Naive thymus-derived CD8-positive, alpha-beta T cell (primary cell): Measurements from ENCODE around the gene IQSEC1. TPM values are rescaled to one million over a fixed set of nuclear protein-coding genes. Genes with fewer than 3 reads are reported as not detected.

ENCODE experiments used
- ATAC-seq, 2 donors: fragments of 150-1000 bp; cut with Tn5 transposase in 1 of 2; sonication (Bioruptor Pico), chemical (Tn5 transposase) in 1 of 2; 1 replicate in 1 of 2; 2 replicates in 1 of 2; pipeline ENCODE4 v1.10.0; 2021; ENCODE audit warnings: mild to moderate bottlenecking in 2 of 2, moderate library complexity in 2 of 2
- POLR2A ChIA-PET: fragments of 350-600 bp; sonication (Branson Sonifier 250); formaldehyde crosslinking; loops from one replicate; lab custom pipeline; 2021; ENCODE audit warnings: antibody characterized with exemption; lab: Charles Lee
- DNase-seq, 10 donors: peaks; one replicate each; pipeline versions ENCODE4 v3.0.0 to v3.0.0-alpha.2; 2020 to 2022
- H3K27ac Mint-ChIP-seq, 10 donors: one replicate each; pipeline ENCODE4 v1.8.0; 2020 to 2022; ENCODE audit warnings: mild to moderate bottlenecking in 10 of 10, mixed read lengths in 10 of 10, moderate library complexity in 4 of 10, inconsistent platforms in 1 of 10
- H3K27me3 Mint-ChIP-seq, 5 donors: one replicate each; pipeline ENCODE4 v1.8.0; 2021 to 2022; ENCODE audit warnings: mixed read lengths in 5 of 5
- H3K36me3 Mint-ChIP-seq, 3 donors: one replicate each; pipeline ENCODE4 v1.8.0; 2020 to 2022; ENCODE audit warnings: mixed read lengths in 3 of 3, mild to moderate bottlenecking in 2 of 3, inconsistent platforms in 1 of 3
- H3K4me1 Mint-ChIP-seq, 4 donors: one replicate each; pipeline ENCODE4 v1.8.0; 2021 to 2022; ENCODE audit warnings: mixed read lengths in 4 of 4
- H3K4me3 Mint-ChIP-seq, 10 donors: one replicate each; pipeline ENCODE4 v1.8.0; 2020 to 2022; ENCODE audit warnings: mild to moderate bottlenecking in 10 of 10, mixed read lengths in 10 of 10, moderate library complexity in 6 of 10, inconsistent platforms in 1 of 10
- H3K9me3 Mint-ChIP-seq, 9 donors: one replicate each; pipeline ENCODE4 v1.8.0; 2020 to 2022; ENCODE audit warnings: mixed read lengths in 9 of 9, mild to moderate bottlenecking in 3 of 9, inconsistent platforms in 1 of 9, moderate library complexity in 1 of 9
- polyA plus RNA-seq, 3 donors: library from polyadenylated mRNA; unstranded; fragments of 300-500 nt; fragmentation: Illumina TruSeq; gene quantifications; one replicate each; pipeline ENCODE4 v1.2.3, GENCODE V29; 2021
- total RNA-seq, 8 experiments: library from RNA in 2 of 8; stranded (reverse) in 2 of 8; gene quantifications; one replicate each; pipeline ENCODE4 v1.2.3 and lab custom pipeline; 2021 to 2026

Gene IQSEC1
- total and polyA plus RNA-seq, 5 experiments from 2014 or later = 13.7 to 47.7 (median 23.7) TPM

DNA sequence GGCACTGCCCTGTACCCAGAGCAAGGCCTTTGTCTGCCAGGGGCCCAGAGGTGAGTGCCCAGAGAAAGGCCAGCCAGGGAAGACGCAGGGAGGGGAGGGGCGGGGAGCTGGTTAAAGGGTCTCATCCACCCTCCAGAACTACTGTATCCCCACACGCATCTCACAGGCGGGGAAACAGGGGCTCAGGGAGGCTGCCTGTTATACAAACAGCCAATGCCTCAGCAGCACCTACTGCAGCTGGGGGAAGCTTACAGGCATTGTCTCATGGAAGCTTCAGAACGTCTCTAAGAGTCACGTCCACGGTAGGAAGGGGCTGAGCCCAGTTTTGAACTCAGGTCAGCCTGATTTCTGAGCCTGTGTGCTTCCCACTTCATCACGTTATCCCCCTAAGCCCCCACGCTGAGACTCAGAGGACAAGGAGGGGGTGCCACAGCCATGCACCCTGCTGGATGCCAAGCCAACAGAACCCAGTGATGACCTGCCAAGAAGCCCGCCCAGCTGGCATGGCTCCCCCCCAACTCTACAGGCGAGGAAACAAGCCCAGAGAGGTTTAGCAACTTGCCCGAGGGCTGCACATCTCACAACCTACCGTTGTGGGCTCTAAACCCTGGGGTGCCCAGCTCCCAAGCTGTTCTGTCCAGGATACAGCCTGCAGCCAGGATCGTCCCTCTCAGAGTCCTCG, 54.5 kb downstream of the IQSEC1 start:
- ATAC-seq (no peak), DNase-seq (peak in 1 of 10 donors; percentile 51)
- peak overlapping the region in 9 of 10 donors; percentile 28 to 99 (median 75) for H3K27ac Mint-ChIP-seq
- no peaks in the 10 kb centered on the region for H3K27me3 Mint-ChIP-seq
- peaks cover 24 to 57% (median 37%) of the 10 kb centered on the region in 4 donors for H3K4me1 Mint-ChIP-seq
- POLR2A ChIA-PET = interaction anchor here (2.5 kb wide), 1 partner anchor 9 kb away, joined by 8 read pairs; no protein-coding TSS in a partner anchor
- no peaks in the 10 kb centered on the region for H3K36me3 Mint-ChIP-seq
- H3K4me3 Mint-ChIP-seq = no peak overlapping the region
- H3K9me3 Mint-ChIP-seq = no peaks in the 10 kb centered on the region

DNA sequence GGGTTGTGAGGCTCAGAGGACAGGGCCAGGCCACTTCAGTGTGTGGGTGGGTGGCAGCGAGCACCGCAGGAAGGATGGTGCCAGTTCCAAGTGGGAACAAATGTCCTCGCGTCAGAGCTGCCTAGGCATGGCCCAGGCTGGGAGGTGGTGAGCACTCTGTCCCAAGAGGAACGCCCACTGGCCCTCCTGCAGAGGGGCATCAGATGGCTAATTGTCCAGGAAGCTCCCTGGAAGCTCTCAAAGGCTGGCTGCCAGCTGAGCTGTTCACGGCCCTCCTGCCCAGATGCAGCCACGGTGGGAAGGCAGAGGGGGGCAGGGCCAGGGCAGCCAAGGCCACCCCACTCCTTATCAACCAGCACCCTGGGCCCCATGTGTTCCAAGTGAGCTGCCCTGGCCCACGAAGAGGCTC, 55.2 kb downstream of the IQSEC1 start:
- DNase-seq = peak in 1 of 10 donors; percentile 61
- Mint-ChIP-seq H3K27me3 (no peaks in the 10 kb centered on the region), H3K27ac (peak overlapping the region; percentile 28 to 99 (median 82)), H3K9me3 (no peaks in the 10 kb centered on the region), H3K4me1 (peaks cover 29 to 60% (median 44%) of the 10 kb centered on the region in 4 donors), H3K36me3 (no peaks in the 10 kb centered on the region), H3K4me3 (no peak overlapping the region)
- POLR2A ChIA-PET = interaction anchor here (2.5 kb wide), 1 partner anchor 9 kb away, joined by 8 read pairs; no protein-coding TSS in a partner anchor
- ATAC-seq = no peak

DNA sequence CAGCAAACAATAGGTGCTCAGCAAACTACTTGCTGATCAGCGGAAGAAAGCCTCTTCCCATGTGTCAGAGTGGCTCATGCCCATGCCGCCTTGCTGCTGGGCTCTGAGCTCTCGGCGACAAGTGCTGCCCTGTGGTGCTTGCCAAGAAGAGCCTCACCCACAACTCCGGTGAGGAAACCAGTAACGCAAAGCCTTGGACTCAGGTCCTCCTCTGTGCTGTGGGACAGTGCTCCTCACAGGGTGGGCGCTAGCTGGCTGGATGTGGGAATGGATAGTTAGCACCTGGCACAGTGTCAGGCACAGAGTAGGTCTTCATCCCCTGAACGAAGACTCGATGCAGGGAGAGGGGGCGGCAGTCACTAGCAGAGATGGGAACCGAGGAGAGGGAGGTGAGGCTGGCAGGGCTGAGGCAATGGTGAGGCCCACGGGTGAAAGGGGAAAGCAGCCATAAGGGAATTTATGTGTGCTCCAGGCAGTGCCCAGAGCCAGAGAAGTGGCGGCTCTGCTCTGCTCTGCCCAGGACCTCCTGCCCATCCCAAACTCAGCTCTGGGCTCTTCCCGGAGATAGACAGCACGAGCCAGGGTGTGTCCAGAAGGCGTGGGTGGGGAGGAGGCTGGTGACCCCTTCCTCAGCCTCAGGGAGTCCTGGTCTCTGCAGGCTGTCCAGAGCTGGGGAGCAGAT, 55.7 kb downstream of the IQSEC1 start:
- no peaks in the 10 kb centered on the region for H3K9me3 Mint-ChIP-seq
- no peak for ATAC-seq
- POLR2A ChIA-PET = no interaction called here
- H3K36me3 Mint-ChIP-seq = no peaks in the 10 kb centered on the region
- peaks cover 31 to 61% (median 48%) of the 10 kb centered on the region in 4 donors for H3K4me1 Mint-ChIP-seq
- H3K27me3 Mint-ChIP-seq = no peaks in the 10 kb centered on the region
- peak overlapping the region; percentile 80 to 98 (median 90) for H3K4me3 Mint-ChIP-seq
- peak overlapping the region; percentile 95 to 99 (median 99) for H3K27ac Mint-ChIP-seq
- DNase-seq = no peak

DNA sequence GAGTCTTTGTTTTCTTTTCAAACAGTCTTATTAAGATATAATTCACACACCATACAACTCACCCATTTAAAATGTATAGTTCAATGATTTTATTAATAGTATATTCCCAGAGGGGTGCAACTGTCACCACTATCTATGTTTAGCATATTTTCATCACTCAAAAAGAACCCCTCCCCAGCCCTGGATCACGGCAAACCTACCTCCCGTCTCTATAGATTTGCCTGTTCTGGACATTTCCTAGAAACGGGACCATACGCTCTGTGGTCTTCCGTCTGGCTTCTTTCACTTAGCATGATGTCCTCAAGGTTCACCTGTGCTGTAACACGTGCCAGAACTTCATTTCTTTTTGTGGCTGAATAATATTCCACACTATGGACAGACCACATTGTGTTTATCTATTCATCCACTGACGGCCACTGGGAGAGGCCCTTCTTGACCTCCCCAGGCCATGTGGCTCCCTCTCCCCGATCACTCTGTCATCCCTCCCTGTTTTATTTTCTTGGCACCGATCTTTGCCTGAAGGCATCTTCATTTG, 56.4 kb downstream of the IQSEC1 start:
- Mint-ChIP-seq H3K4me1 (peaks cover 38 to 68% (median 55%) of the 10 kb centered on the region in 4 donors), H3K27me3 (no peaks in the 10 kb centered on the region), H3K36me3 (peaks cover 0 to 2% (median 0%) of the 10 kb centered on the region in 3 donors), H3K9me3 (no peaks in the 10 kb centered on the region), H3K27ac (peak overlapping the region; percentile 95 to 99 (median 99)), H3K4me3 (peak overlapping the region; percentile 80 to 98 (median 90))
- DNase-seq (no peak), ATAC-seq (no peak)
- POLR2A ChIA-PET = interaction anchor here (0.6 kb wide), 1 partner anchor 868 kb away, joined by 3 read pairs; no protein-coding TSS in a partner anchor

DNA sequence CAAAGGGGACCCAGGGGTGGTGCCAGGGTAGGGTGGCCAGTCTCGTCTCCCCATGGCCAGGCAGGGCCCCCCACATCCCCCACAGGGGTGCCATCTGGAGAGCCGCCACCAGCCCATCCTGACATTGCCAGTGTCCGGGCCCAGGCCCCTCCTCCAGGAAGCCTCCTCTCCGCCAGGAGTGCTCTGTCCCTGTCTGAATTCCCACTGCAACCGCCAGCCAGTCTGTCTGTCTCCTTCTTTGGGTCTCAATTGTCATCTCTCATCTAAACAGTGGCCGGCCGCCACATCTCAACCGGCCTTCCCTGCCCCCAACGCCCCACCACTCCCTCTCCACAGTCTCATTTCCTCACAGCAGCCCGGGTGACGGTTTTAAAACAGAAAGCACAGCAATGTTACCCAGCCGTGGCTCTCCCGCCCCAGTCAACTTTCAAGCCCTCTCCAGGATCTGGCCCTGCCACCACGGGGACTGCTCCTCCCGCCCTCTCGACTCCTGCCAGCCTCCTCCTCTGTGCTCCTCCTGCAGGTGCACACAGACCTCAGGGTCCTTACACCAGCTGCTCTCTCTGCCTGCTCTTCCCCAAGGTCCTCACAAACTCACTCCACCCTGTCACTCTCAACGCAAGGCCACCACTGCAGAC, 57.0 kb downstream of the IQSEC1 start:
- Mint-ChIP-seq H3K4me3 (peak overlapping the region; percentile 80 to 98 (median 90)), H3K27me3 (no peaks in the 10 kb centered on the region), H3K27ac (peak overlapping the region; percentile 95 to 99 (median 99)), H3K36me3 (peaks cover 0 to 2% (median 0%) of the 10 kb centered on the region in 3 donors), H3K9me3 (no peaks in the 10 kb centered on the region), H3K4me1 (peaks cover 42 to 74% (median 61%) of the 10 kb centered on the region in 4 donors)
- POLR2A ChIA-PET = interaction anchor here (0.6 to 2.3 kb wide), 7 partner anchors 10 to 869 kb away, joined by 3 to 9 read pairs (median 4); partner anchors contain the start of gene RAF1
- ATAC-seq (peak; percentile 20 to 37), DNase-seq (peak; percentile 26 to 75 (median 50))

DNA sequence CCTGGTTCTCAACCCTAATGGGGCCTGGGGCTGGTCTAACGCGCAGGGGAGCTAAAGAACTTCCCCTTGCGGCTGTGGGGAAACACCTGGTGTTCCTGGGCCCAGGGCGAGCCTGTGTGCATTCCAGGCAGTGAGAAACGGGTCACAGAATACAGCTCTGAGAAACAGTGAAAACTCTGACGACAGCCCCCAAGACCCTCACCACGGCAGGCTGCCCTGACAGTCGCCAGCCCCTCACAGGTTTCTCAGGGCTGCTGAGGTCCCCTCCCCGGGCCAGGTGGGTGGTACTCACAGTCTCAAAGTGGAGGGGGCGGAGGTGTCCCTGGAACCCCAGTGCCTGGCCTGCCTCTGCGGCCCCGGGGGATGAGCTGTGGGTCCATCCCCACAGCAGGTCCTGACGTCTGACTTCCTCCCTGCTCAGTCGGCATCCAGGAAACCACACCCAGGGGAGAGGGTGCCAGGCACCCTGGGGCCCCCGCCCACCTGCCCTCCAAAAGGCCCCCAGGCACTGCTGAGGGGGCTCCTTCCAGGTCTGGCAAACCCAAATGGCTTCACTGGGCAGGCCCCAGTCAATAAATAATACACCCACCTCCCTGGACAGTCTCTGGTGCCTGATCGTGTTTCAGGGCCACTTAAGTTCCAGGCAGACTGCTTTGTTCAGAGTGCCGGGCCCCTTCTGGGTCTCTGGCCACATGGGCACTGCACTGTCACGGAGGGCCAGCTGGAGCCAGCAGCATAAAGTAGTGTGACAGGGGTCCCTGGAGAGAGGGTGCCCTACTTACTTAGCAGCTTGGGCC, 57.7 kb downstream of the IQSEC1 start:
- peaks cover 45 to 77% (median 67%) of the 10 kb centered on the region in 4 donors for H3K4me1 Mint-ChIP-seq
- peak overlapping the region; percentile 95 to 99 (median 99) for H3K27ac Mint-ChIP-seq
- H3K4me3 Mint-ChIP-seq = peak overlapping the region; percentile 80 to 98 (median 90)
- H3K36me3 Mint-ChIP-seq = peaks cover 0 to 5% (median 0%) of the 10 kb centered on the region in 3 donors
- peak; percentile 30 to 77 (median 60) for DNase-seq
- peak; percentile 44 to 57 for ATAC-seq
- POLR2A ChIA-PET = interaction anchor here (0.6 to 2.4 kb wide), 9 partner anchors 10 to 1867 kb away, joined by 3 to 17 read pairs (median 4); partner anchors contain the start of gene RAF1
- no peaks in the 10 kb centered on the region for H3K9me3 Mint-ChIP-seq
- H3K27me3 Mint-ChIP-seq = no peaks in the 10 kb centered on the region

DNA sequence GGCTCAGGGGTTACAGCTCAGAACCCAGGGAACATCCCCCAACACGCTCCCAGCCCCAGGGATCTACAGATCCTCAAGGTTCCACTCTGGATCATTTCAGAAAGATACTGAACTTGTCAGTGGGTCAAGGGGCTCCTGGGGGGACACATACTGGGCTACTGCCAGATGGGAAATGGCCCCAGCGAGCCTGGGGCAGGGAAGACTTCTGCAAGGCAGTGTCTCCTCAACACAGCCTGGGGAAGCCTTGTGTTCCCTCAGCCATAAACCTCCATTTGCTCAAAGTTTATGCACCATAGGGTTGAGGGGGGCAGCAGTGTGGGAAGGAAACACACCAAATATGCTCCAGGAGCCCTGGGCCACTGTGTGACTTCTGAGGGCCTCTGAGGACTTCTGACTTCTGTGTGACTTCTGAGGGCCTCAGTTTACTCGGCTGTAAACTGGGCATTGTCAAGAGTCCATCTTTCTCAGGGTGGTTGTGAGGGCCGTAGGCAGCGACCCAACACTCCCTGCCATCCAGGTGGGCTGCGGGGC, 58.4 kb downstream of the IQSEC1 start:
- H3K36me3 Mint-ChIP-seq = peaks cover 0 to 5% (median 0%) of the 10 kb centered on the region in 3 donors
- POLR2A ChIA-PET = interaction anchor here (0.7 to 2.4 kb wide), 8 partner anchors 9 to 1868 kb away, joined by 3 to 17 read pairs (median 4); partner anchors contain the start of gene NUP210
- no peaks in the 10 kb centered on the region for H3K27me3 Mint-ChIP-seq

DNA sequence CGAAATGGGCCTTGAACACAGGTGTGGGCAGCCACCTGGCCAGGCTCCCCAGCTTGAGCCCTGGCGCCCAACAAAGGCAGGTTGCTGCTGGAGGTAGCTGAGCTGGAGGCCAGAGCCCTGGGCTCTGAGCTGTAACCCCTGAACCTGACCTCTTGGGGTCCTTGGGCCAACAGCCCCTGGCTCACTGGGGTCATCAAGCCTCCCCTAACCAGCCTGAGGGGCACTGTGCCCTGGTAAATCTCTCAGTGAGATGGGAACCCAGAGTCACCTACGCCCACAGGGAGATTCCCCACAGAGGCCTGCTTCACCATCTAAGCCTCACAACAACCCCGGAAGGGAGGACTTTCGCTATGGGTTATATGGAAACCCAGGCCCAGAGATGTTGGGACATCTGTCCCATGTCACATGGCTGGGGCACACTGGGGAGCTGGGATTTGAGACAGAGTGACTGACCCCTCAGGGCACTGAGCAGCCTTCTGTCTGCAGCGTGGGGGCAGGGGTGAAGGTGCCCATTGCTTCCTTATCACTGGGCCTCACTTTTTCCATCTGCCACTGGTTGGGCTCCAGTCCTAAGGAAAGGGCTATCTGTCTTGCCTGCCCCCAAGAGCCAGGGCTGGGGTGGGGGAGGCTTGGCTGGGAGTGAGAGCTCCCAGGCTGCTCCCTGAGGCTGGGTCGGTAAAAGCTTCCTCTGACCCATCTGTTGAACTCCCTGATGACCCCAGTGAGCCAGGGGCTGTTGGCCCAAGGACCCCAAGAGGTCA, 59.1 kb downstream of the IQSEC1 start:
- Mint-ChIP-seq H3K9me3 (no peaks in the 10 kb centered on the region), H3K36me3 (peaks cover 0 to 5% (median 0%) of the 10 kb centered on the region in 3 donors), H3K4me1 (peaks cover 54 to 87% (median 79%) of the 10 kb centered on the region in 4 donors), H3K27me3 (no peaks in the 10 kb centered on the region), H3K4me3 (peak overlapping the region; percentile 80 to 98 (median 90)), H3K27ac (peak overlapping the region; percentile 95 to 99 (median 99))
- POLR2A ChIA-PET = interaction anchor here (1.0 to 2.4 kb wide), 4 partner anchors 8 to 406 kb away, joined by 3 to 17 read pairs (median 8); partner anchors contain the start of gene NUP210
- DNase-seq (peak in 2 of 10 donors; percentile 21 to 28), ATAC-seq (peak in 1 of 2 donors; percentile 15)

More for the DNA sequence above, 58.4 kb downstream of the IQSEC1 start:
- Mint-ChIP-seq H3K27ac (peak overlapping the region; percentile 95 to 99 (median 99)), H3K9me3 (no peaks in the 10 kb centered on the region), H3K4me3 (peak overlapping the region; percentile 80 to 98 (median 90)), H3K4me1 (peaks cover 49 to 80% (median 73%) of the 10 kb centered on the region in 4 donors)
- DNase-seq = no peak
- ATAC-seq = peak in 1 of 2 donors; percentile 2

DNA sequence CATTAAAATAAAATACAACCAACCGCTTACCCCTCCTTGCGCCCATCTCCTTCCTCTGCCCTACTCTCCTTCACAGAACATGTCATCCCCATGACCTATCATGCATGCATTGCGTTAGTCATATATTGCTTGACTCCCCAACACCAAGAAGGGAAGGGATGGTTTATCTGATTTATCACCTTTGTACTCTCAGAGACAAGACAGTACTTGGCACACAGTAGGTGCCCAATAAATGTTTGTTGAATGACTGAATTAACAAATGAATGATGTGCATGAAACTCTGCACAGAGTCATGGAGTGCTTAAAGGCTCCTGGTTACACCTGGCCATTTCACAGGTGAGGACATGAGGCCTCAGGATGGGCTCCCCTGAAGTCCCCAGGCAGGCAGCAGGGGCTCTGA, 59.7 kb downstream of the IQSEC1 start:
- Mint-ChIP-seq H3K4me3 (peak overlapping the region; percentile 80 to 98 (median 90)), H3K4me1 (peaks cover 59 to 91% (median 84%) of the 10 kb centered on the region in 4 donors), H3K27me3 (no peaks in the 10 kb centered on the region), H3K27ac (peak overlapping the region; percentile 95 to 99 (median 99)), H3K9me3 (no peaks in the 10 kb centered on the region), H3K36me3 (peaks cover 0 to 9% (median 0%) of the 10 kb centered on the region in 3 donors)
- ATAC-seq (no peak), DNase-seq (no peak)
- POLR2A ChIA-PET = interaction anchor here (0.9 to 2.4 kb wide), 3 partner anchors 10 to 406 kb away, joined by 3 to 17 read pairs (median 10); partner anchors contain the start of gene NUP210

DNA sequence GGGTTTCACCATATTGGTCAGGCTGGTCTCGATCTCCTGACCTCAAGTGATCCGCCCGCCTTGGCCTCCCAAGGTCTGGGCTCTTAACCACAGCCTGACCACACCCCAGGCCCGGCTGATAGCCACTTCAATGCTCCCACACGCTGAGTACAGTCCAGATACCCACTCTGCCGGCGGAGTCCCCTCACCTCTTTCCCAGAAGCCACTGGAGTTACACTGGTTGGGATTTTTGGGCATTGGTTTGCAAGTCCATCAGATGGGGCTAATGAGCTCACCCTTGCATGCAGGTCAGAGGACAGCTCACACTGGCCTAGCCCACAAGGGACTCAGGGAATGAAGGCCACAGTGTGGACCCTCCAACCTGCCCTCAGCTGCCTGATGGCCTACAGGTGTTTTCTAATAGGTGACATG, 60.1 kb downstream of the IQSEC1 start:
- peaks cover 0 to 11% (median 0%) of the 10 kb centered on the region in 3 donors for H3K36me3 Mint-ChIP-seq
- POLR2A ChIA-PET = interaction anchor here (0.7 to 5.5 kb wide), 5 partner anchors 10 to 58 kb away, joined by 3 to 41 read pairs (median 10); no protein-coding TSS in a partner anchor
- H3K27ac Mint-ChIP-seq = peak overlapping the region; percentile 95 to 99 (median 99)
- no peak for DNase-seq
- H3K4me1 Mint-ChIP-seq = peaks cover 62 to 95% (median 85%) of the 10 kb centered on the region in 4 donors
- H3K4me3 Mint-ChIP-seq = peak overlapping the region; percentile 80 to 98 (median 90)
- H3K9me3 Mint-ChIP-seq = no peaks in the 10 kb centered on the region
- no peaks in the 10 kb centered on the region for H3K27me3 Mint-ChIP-seq
- no peak for ATAC-seq
